ENCODE measurements around the gene GPN2.
"Not testable (repeated sequence)": the region's sequence is repeated elsewhere in the genome, so short reads cannot be mapped to it uniquely, and the experiment has no call there.

The GPN2 gene

GRCh38 chr1:26907071-26907917, 17.2 kb upstream of the GPN2 start:
- no peak for TF ChIP-seq POU2F2 (IDR thresholded peaks at IDR 0.05; ENCODE audit: low read depth, low read length)
- TF ChIP-seq TAF1 (IDR thresholded peaks at IDR 0.05; ENCODE audit: low read depth, low read length): no peak
- TF ChIP-seq SPI1 (IDR thresholded peaks at IDR 0.05; ENCODE audit: low read depth, low read length): no peak
- TF ChIP-seq POLR2AphosphoS5 (IDR thresholded peaks at IDR 0.05; ENCODE audit: low read depth, low read length): no peak
- no peak for TF ChIP-seq POLR2A (IDR thresholded peaks at IDR 0.05; ENCODE audit: low read depth, low read length)
- no peak for TF ChIP-seq PAX5 (IDR thresholded peaks at IDR 0.05; ENCODE audit: insufficient read depth, low read length, severe bottlenecking)
- DNase-seq (ENCODE audit: insufficient read length, low spot score): no peak
- FAIRE-seq: no peak

- TF ChIP-seq PAX5 (IDR thresholded peaks at IDR 0.05; ENCODE audit: insufficient read depth, low read length, severe bottlenecking) (no peak), SPI1 (IDR thresholded peaks at IDR 0.05; ENCODE audit: low read depth, low read length) (no peak), TAF1 (IDR thresholded peaks at IDR 0.05; ENCODE audit: low read depth, low read length) (no peak), POU2F2 (IDR thresholded peaks at IDR 0.05; ENCODE audit: low read depth, low read length) (no peak), POLR2AphosphoS5 (IDR thresholded peaks at IDR 0.05; ENCODE audit: low read depth, low read length) (no peak), POLR2A (IDR thresholded peaks at IDR 0.05; ENCODE audit: low read depth, low read length) (no peak)
- DNase-seq (ENCODE audit: insufficient read length, low spot score): no peak
- peak; percentile 26 for FAIRE-seq
Observed at GRCh38 chr1:26900815-26901511, 10.9 kb upstream of the GPN2 start.

DNA sequence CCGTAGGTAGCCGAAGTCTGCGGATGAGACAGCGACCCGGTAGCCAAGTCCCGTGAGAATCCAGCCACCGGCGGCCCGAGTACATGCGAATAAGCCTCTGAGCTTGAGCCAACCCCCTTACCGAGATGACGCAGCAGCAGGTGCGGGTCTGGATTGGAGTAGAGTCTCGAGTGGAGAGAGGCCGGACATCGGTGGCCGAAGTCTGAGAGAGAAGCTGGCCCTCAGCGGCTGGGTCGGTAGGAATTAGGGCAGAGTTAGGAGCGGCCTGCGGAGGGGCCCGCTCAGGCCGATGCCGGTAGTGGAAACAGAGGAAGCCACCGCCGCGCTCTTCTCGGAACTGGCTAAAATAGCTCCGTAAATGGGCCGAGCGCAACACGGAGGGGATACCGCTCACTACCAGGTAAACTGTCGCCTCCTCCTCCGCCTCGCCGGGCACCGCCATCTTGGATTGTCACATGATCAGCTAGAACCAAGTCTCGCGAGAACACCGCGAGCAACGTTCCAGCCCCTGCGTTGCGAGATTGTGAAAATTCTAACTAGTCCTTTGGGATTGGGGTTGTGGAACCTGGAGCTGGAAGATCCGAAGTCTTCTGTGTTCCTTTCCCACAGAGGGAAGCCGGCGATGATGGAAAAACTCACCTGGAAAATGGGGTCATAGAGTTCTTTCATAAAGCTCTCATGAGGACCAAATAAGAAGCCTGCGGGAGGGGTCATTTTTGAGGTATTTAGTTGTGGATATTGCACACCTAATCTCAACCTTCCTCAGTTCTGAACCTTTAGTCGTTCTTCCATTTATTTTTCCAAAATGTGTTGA, 10.1 kb upstream of the GPN2 start, which contains the start of gene GPATCH3:
Gene GPATCH3 (minus strand): TSS at position 467 of the 814 bp plus-strand sequence. CDS start 25 bp downstream, at position 442.
- TF ChIP-seq SPI1 (IDR thresholded peaks at IDR 0.05; ENCODE audit: low read depth, low read length) (no peak), POLR2AphosphoS5 (IDR thresholded peaks at IDR 0.05; ENCODE audit: low read depth, low read length) (peak; percentile 91), TAF1 (IDR thresholded peaks at IDR 0.05; ENCODE audit: low read depth, low read length) (peak; percentile 99), PAX5 (IDR thresholded peaks at IDR 0.05; ENCODE audit: insufficient read depth, low read length, severe bottlenecking) (no peak), POLR2A (IDR thresholded peaks at IDR 0.05; ENCODE audit: low read depth, low read length) (peak; percentile 98), POU2F2 (IDR thresholded peaks at IDR 0.05; ENCODE audit: low read depth, low read length) (peak; percentile 74)
- FAIRE-seq (peak; percentile 98), DNase-seq (ENCODE audit: insufficient read length, low spot score) (peak; percentile 76)

GRCh38 chr1:26897351-26897750, 7.3 kb upstream of the GPN2 start:
- FAIRE-seq (no peak), DNase-seq (ENCODE audit: insufficient read length, low spot score) (no peak)
- no peak for TF ChIP-seq SPI1 (IDR thresholded peaks at IDR 0.05; ENCODE audit: low read depth, low read length)

DNA sequence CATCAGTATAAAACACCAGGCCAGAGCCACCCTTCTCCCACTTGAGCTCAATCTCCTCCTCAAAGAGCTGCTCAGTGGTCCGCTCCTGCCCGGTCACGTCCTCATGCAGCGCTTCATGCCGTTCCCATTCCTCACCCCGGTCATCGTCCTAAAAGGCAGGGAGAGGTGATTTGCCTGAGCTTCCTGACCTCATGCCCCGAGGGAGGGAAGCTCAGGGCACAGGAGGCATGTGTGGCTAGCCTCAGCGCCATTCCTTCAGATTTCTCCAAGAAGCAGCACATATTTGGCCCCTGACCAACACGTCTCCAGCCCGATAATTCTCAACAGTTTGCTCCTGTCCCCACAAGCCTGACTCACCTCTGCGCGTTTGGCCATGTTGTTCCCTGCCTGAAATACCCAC, 4.2 kb upstream of the GPN2 start:
- DNase-seq (ENCODE audit: insufficient read length, low spot score) (no peak), FAIRE-seq (no peak)
- TF ChIP-seq SPI1 (IDR thresholded peaks at IDR 0.05; ENCODE audit: low read depth, low read length) (no peak), POLR2A (IDR thresholded peaks at IDR 0.05; ENCODE audit: low read depth, low read length) (no peak), TAF1 (IDR thresholded peaks at IDR 0.05; ENCODE audit: low read depth, low read length) (no peak)

GRCh38 chr1:26890467-26890796, 349 bp upstream of the GPN2 start:
- no peak for DNase-seq (ENCODE audit: insufficient read length, low spot score)
- TF ChIP-seq SPI1 (IDR thresholded peaks at IDR 0.05; ENCODE audit: low read depth, low read length) (no peak), PAX5 (IDR thresholded peaks at IDR 0.05; ENCODE audit: insufficient read depth, low read length, severe bottlenecking) (no peak), TAF1 (IDR thresholded peaks at IDR 0.05; ENCODE audit: low read depth, low read length) (no peak), POU2F2 (IDR thresholded peaks at IDR 0.05; ENCODE audit: low read depth, low read length) (no peak), POLR2AphosphoS5 (IDR thresholded peaks at IDR 0.05; ENCODE audit: low read depth, low read length) (no peak), POLR2A (IDR thresholded peaks at IDR 0.05; ENCODE audit: low read depth, low read length) (no peak)
- FAIRE-seq: no peak

GRCh38 chr1:26888231-26888630, 1.9 kb downstream of the GPN2 start:
- no peak for TF ChIP-seq TAF1 (IDR thresholded peaks at IDR 0.05; ENCODE audit: low read depth, low read length)
- TF ChIP-seq SPI1 (IDR thresholded peaks at IDR 0.05; ENCODE audit: low read depth, low read length): no peak
- no peak for TF ChIP-seq POU2F2 (IDR thresholded peaks at IDR 0.05; ENCODE audit: low read depth, low read length)
- no peak for TF ChIP-seq POLR2A (IDR thresholded peaks at IDR 0.05; ENCODE audit: low read depth, low read length)
- no peak for TF ChIP-seq PAX5 (IDR thresholded peaks at IDR 0.05; ENCODE audit: insufficient read depth, low read length, severe bottlenecking)
- TF ChIP-seq POLR2AphosphoS5 (IDR thresholded peaks at IDR 0.05; ENCODE audit: low read depth, low read length): no peak
- no peak for DNase-seq (ENCODE audit: insufficient read length, low spot score)
- no peak for FAIRE-seq

GRCh38 chr1:26887125-26887524, 3.0 kb downstream of the GPN2 start:
- TF ChIP-seq POLR2A (IDR thresholded peaks at IDR 0.05; ENCODE audit: low read depth, low read length): no peak
- no peak for TF ChIP-seq POLR2AphosphoS5 (IDR thresholded peaks at IDR 0.05; ENCODE audit: low read depth, low read length)
- no peak for TF ChIP-seq SPI1 (IDR thresholded peaks at IDR 0.05; ENCODE audit: low read depth, low read length)
- TF ChIP-seq TAF1 (IDR thresholded peaks at IDR 0.05; ENCODE audit: low read depth, low read length): no peak
- no peak for TF ChIP-seq PAX5 (IDR thresholded peaks at IDR 0.05; ENCODE audit: insufficient read depth, low read length, severe bottlenecking)
- no peak for FAIRE-seq
- DNase-seq (ENCODE audit: insufficient read length, low spot score): no peak

GRCh38 chr1:26882696-26883463, 7.2 kb downstream of the GPN2 start:
- DNase-seq (ENCODE audit: insufficient read length, low spot score) (no peak), FAIRE-seq (no peak)
- TF ChIP-seq POU2F2 (IDR thresholded peaks at IDR 0.05; ENCODE audit: low read depth, low read length) (no peak), POLR2AphosphoS5 (IDR thresholded peaks at IDR 0.05; ENCODE audit: low read depth, low read length) (no peak), SPI1 (IDR thresholded peaks at IDR 0.05; ENCODE audit: low read depth, low read length) (no peak), POLR2A (IDR thresholded peaks at IDR 0.05; ENCODE audit: low read depth, low read length) (no peak), TAF1 (IDR thresholded peaks at IDR 0.05; ENCODE audit: low read depth, low read length) (no peak), PAX5 (IDR thresholded peaks at IDR 0.05; ENCODE audit: insufficient read depth, low read length, severe bottlenecking) (no peak)

GRCh38 chr1:26881611-26882010, 8.5 kb downstream of the GPN2 start:
- FAIRE-seq; DNase-seq (ENCODE audit: insufficient read length, low spot score): not testable (repeated sequence)

Measured in GM12891 (cell line).